Measurements from ENCODE around the gene SBF2. TPM values are rescaled to one million over a fixed set of nuclear protein-coding genes. Genes with fewer than 3 reads are reported as not detected.

The SBF2 gene
- total RNA-seq, 2 donors from 2014 or later: 33.3 to 42.5 TPM

GRCh38 chr11:9790703-9791102 is 503.3 kb downstream of the SBF2 start:
- H3K4me3 Mint-ChIP-seq: no peak overlapping the region
- H3K27ac Mint-ChIP-seq: no peak overlapping the region
- no peak for ATAC-seq (replicated peaks)
- peaks cover 34% of the 10 kb centered on the region for H3K36me3 Mint-ChIP-seq (ENCODE audit: low read depth)
- H3K27me3 Mint-ChIP-seq: no peaks in the 10 kb centered on the region
- no peaks in the 10 kb centered on the region for H3K4me1 Mint-ChIP-seq
- H3K9me3 Mint-ChIP-seq: no peaks in the 10 kb centered on the region

GRCh38 chr11:9789910-9790309 is 504.1 kb downstream of the SBF2 start:
- Mint-ChIP-seq H3K4me3 (no peak overlapping the region), H3K9me3 (no peaks in the 10 kb centered on the region), H3K27me3 (no peaks in the 10 kb centered on the region), H3K4me1 (no peaks in the 10 kb centered on the region), H3K27ac (no peak overlapping the region), H3K36me3 (ENCODE audit: low read depth) (peaks cover 40% of the 10 kb centered on the region)
- no peak for ATAC-seq (replicated peaks)

GRCh38 chr11:9787981-9788521 is 506.0 kb downstream of the SBF2 start:
- no peaks in the 10 kb centered on the region for H3K9me3 Mint-ChIP-seq
- no peak for ATAC-seq (replicated peaks)
- no peaks in the 10 kb centered on the region for H3K27me3 Mint-ChIP-seq
- no peaks in the 10 kb centered on the region for H3K4me1 Mint-ChIP-seq
- H3K4me3 Mint-ChIP-seq: no peak overlapping the region
- no peak overlapping the region for H3K27ac Mint-ChIP-seq
- H3K36me3 Mint-ChIP-seq (ENCODE audit: low read depth): peaks cover 51% of the 10 kb centered on the region

- no peak overlapping the region for H3K4me3 Mint-ChIP-seq
- no peak for ATAC-seq (replicated peaks)
- H3K4me1 Mint-ChIP-seq: no peaks in the 10 kb centered on the region
- no peaks in the 10 kb centered on the region for H3K9me3 Mint-ChIP-seq
- peaks cover 53% of the 10 kb centered on the region for H3K36me3 Mint-ChIP-seq (ENCODE audit: low read depth)
- no peak overlapping the region for H3K27ac Mint-ChIP-seq
- H3K27me3 Mint-ChIP-seq: no peaks in the 10 kb centered on the region
Measured at GRCh38 chr11:9787260-9787659, 506.8 kb downstream of the SBF2 start.

GRCh38 chr11:9784602-9785315 is 509.3 kb downstream of the SBF2 start:
- Mint-ChIP-seq H3K4me1 (no peaks in the 10 kb centered on the region), H3K27ac (peak overlapping the region; percentile 66), H3K9me3 (no peaks in the 10 kb centered on the region), H3K36me3 (ENCODE audit: low read depth) (peaks cover 75% of the 10 kb centered on the region), H3K4me3 (no peak overlapping the region), H3K27me3 (no peaks in the 10 kb centered on the region)
- ATAC-seq (replicated peaks): no peak

- H3K4me3 Mint-ChIP-seq: no peak overlapping the region
- H3K27ac Mint-ChIP-seq: peak overlapping the region; percentile 66
- H3K27me3 Mint-ChIP-seq: no peaks in the 10 kb centered on the region
- no peaks in the 10 kb centered on the region for H3K4me1 Mint-ChIP-seq
- H3K9me3 Mint-ChIP-seq: no peaks in the 10 kb centered on the region
- H3K36me3 Mint-ChIP-seq (ENCODE audit: low read depth): peaks cover 73% of the 10 kb centered on the region
- no peak for ATAC-seq (replicated peaks)
Measured at GRCh38 chr11:9783986-9784385, 510.0 kb downstream of the SBF2 start.

- peaks cover 48% of the 10 kb centered on the region for H3K36me3 Mint-ChIP-seq (ENCODE audit: low read depth)
- H3K4me3 Mint-ChIP-seq: no peak overlapping the region
- no peak overlapping the region for H3K27ac Mint-ChIP-seq
- no peaks in the 10 kb centered on the region for H3K9me3 Mint-ChIP-seq
- no peak for ATAC-seq (replicated peaks)
- H3K27me3 Mint-ChIP-seq: no peaks in the 10 kb centered on the region
- H3K4me1 Mint-ChIP-seq: no peaks in the 10 kb centered on the region
Measured at GRCh38 chr11:9780929-9781328, 513.1 kb downstream of the SBF2 start.

- Mint-ChIP-seq H3K9me3 (no peaks in the 10 kb centered on the region), H3K36me3 (ENCODE audit: low read depth) (peaks cover 29% of the 10 kb centered on the region), H3K27me3 (no peaks in the 10 kb centered on the region), H3K27ac (no peak overlapping the region), H3K4me3 (no peak overlapping the region), H3K4me1 (no peaks in the 10 kb centered on the region)
- ATAC-seq (replicated peaks): no peak
Measured at GRCh38 chr11:9777525-9777924, 516.5 kb downstream of the SBF2 start.

- Mint-ChIP-seq H3K4me1 (no peaks in the 10 kb centered on the region), H3K27me3 (no peaks in the 10 kb centered on the region), H3K4me3 (no peak overlapping the region)
Measured at GRCh38 chr11:9777066-9777465, 517.0 kb downstream of the SBF2 start.

GRCh38 chr11:9776203-9776602 is 517.8 kb downstream of the SBF2 start:
- Mint-ChIP-seq H3K4me3 (no peak overlapping the region), H3K27ac (no peak overlapping the region), H3K9me3 (no peaks in the 10 kb centered on the region), H3K27me3 (no peaks in the 10 kb centered on the region), H3K4me1 (no peaks in the 10 kb centered on the region), H3K36me3 (ENCODE audit: low read depth) (peaks cover 17% of the 10 kb centered on the region)
- no peak for ATAC-seq (replicated peaks)

More at GRCh38 chr11:9777066-9777465, 517.0 kb downstream of the SBF2 start:
- Mint-ChIP-seq H3K9me3 (no peaks in the 10 kb centered on the region), H3K27ac (no peak overlapping the region), H3K36me3 (ENCODE audit: low read depth) (peaks cover 25% of the 10 kb centered on the region)
- no peak for ATAC-seq (replicated peaks)

- H3K27me3 Mint-ChIP-seq: no peaks in the 10 kb centered on the region
- H3K27ac Mint-ChIP-seq: peak overlapping the region; percentile 28
- H3K4me3 Mint-ChIP-seq: no peak overlapping the region
- H3K9me3 Mint-ChIP-seq: no peaks in the 10 kb centered on the region
- peaks cover 9% of the 10 kb centered on the region for H3K36me3 Mint-ChIP-seq (ENCODE audit: low read depth)
- no peak for ATAC-seq (replicated peaks)
- H3K4me1 Mint-ChIP-seq: no peaks in the 10 kb centered on the region
Measured at GRCh38 chr11:9775398-9775779, 518.6 kb downstream of the SBF2 start.

- Mint-ChIP-seq H3K4me1 (no peaks in the 10 kb centered on the region), H3K27me3 (no peaks in the 10 kb centered on the region), H3K27ac (no peak overlapping the region), H3K36me3 (ENCODE audit: low read depth) (peaks cover 3% of the 10 kb centered on the region), H3K4me3 (no peak overlapping the region), H3K9me3 (no peaks in the 10 kb centered on the region)
- no peak for ATAC-seq (replicated peaks)
Measured at GRCh38 chr11:9774591-9775397, 519.2 kb downstream of the SBF2 start.

- Mint-ChIP-seq H3K9me3 (no peaks in the 10 kb centered on the region), H3K4me1 (no peaks in the 10 kb centered on the region), H3K36me3 (ENCODE audit: low read depth) (no peaks in the 10 kb centered on the region), H3K4me3 (no peak overlapping the region), H3K27me3 (no peaks in the 10 kb centered on the region), H3K27ac (no peak overlapping the region)
- no peak for ATAC-seq (replicated peaks)
Measured at GRCh38 chr11:9774109-9774508, 519.9 kb downstream of the SBF2 start.

- ATAC-seq (replicated peaks): no peak
- no peaks in the 10 kb centered on the region for H3K27me3 Mint-ChIP-seq
- no peaks in the 10 kb centered on the region for H3K36me3 Mint-ChIP-seq (ENCODE audit: low read depth)
- H3K4me1 Mint-ChIP-seq: no peaks in the 10 kb centered on the region
- no peak overlapping the region for H3K27ac Mint-ChIP-seq
- no peaks in the 10 kb centered on the region for H3K9me3 Mint-ChIP-seq
- no peak overlapping the region for H3K4me3 Mint-ChIP-seq
Measured at GRCh38 chr11:9773524-9773923, 520.5 kb downstream of the SBF2 start.

GRCh38 chr11:9772218-9772617 is 521.8 kb downstream of the SBF2 start:
- no peak for ATAC-seq (replicated peaks)
- Mint-ChIP-seq H3K4me1 (peaks cover under 1% of the 10 kb centered on the region), H3K36me3 (ENCODE audit: low read depth) (no peaks in the 10 kb centered on the region), H3K9me3 (no peaks in the 10 kb centered on the region), H3K4me3 (no peak overlapping the region), H3K27me3 (no peaks in the 10 kb centered on the region), H3K27ac (no peak overlapping the region)
